Measurements from ENCODE around the gene ZCCHC24. TPM values are rescaled to one million over a fixed set of nuclear protein-coding genes. Genes with fewer than 3 reads are reported as not detected.

ZCCHC24 gene
- total and polyA plus RNA-seq, 8 donors = 3.5 to 13.2 (median 7.3) TPM

DNA sequence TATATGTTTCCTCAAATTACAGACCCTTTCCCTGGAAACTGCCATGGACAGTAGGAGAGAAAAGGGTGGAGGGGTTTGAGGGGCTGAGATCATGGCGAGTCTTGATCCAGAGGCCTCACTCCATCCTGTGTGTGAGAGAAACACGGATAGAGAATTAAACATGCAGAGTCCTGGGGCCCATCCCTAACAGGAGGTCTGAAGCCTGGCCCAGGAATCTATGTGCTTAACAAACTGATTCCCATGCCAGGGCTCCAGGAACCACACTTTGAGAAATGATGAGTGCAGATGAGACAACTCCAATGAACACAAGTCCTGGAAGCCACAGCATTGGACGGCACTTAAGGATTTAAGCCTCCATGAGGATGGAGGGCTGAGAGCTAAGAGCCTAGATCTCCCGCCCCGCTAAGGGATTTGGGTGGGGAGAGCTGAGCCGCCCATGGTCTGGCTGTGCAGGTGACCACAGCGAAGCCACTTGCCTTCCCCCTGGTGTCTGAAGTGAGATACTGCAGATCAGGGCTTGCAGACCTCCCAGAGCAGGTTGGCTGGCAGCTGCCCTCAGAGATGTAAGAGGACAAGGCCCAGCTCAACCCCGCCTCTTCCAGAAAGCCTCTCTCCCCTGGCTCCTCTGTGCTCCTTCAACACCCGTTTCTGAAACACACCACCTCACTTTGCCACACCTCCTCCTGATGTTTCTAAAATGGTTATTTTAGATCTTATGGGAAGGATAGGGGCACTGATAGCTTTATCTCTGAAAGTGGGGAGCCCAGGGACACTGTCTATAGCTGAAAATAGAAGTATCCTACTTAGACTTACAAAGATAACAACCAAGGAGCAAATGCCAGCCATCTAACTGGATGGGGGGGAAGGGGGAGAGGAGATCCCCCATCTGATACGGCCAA is 42.1 kb upstream of the ZCCHC24 start:
- FAIRE-seq (no peak), DNase-seq (peak; percentile 40 to 70 (median 62)), ATAC-seq (peak; percentile 63 to 87 (median 85))
- H3K9me3 ChIP-seq = no peaks in the 10 kb centered on the region
- TF ChIP-seq, protein P1, sequence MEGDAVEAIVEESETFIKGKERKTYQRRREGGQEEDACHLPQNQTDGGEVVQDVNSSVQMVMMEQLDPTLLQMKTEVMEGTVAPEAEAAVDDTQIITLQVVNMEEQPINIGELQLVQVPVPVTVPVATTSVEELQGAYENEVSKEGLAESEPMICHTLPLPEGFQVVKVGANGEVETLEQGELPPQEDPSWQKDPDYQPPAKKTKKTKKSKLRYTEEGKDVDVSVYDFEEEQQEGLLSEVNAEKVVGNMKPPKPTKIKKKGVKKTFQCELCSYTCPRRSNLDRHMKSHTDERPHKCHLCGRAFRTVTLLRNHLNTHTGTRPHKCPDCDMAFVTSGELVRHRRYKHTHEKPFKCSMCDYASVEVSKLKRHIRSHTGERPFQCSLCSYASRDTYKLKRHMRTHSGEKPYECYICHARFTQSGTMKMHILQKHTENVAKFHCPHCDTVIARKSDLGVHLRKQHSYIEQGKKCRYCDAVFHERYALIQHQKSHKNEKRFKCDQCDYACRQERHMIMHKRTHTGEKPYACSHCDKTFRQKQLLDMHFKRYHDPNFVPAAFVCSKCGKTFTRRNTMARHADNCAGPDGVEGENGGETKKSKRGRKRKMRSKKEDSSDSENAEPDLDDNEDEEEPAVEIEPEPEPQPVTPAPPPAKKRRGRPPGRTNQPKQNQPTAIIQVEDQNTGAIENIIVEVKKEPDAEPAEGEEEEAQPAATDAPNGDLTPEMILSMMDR (IDR thresholded peaks at IDR 0.05) = peak; percentile 44 to 72 (median 64)
- peak overlapping the region in 1 of 4 donors; percentile 22 for H3K27ac ChIP-seq
- intact Hi-C loops (cut with DNase I) = loop anchor here in 1 of 3 donors (5.0 kb wide), 1 partner anchor 110 kb away; no protein-coding TSS in a partner anchor
- 38 to 53% methylated on average over 10 of the region's 10 CpGs for WGBS, 2 donors
- no peaks in the 10 kb centered on the region for H3K4me1 ChIP-seq
- H3K4me3 ChIP-seq = no peak overlapping the region
- no peaks in the 10 kb centered on the region for H3K36me3 ChIP-seq
- no peaks in the 10 kb centered on the region for H3K27me3 ChIP-seq

DNA sequence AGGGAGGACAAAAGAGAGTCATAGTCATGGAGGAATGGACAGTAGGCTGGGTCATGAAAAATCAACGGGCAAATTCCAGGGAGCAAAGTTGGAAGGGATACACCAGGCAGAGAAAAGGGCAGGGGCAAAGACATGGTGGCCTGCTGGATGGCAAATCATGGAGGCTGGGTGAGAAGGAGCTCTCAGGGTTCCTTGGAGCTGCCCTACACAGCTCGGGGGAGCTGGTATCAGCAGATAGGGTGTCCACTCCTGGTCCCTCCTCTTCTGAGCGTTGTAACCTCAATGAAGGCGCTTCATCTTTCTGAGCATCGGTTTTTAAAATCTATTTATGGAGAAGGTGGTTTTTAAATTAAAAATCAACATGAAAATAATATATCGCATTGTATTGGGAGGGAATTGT is 39.1 kb upstream of the ZCCHC24 start:
- no peaks in the 10 kb centered on the region for H3K27me3 ChIP-seq
- WGBS, 2 donors = 83 to 87% methylated on average over 6 of the region's 6 CpGs
- ATAC-seq = no peak
- no peak for FAIRE-seq
- H3K4me3 ChIP-seq = no peak overlapping the region
- H3K9me3 ChIP-seq = no peaks in the 10 kb centered on the region
- H3K27ac ChIP-seq = no peak overlapping the region
- TF ChIP-seq, protein P1 (IDR thresholded peaks at IDR 0.05) = no peak
- no peaks in the 10 kb centered on the region for H3K36me3 ChIP-seq
- H3K4me1 ChIP-seq = no peaks in the 10 kb centered on the region
- intact Hi-C loops (cut with DNase I) = loop anchor here in 1 of 3 donors (5.0 kb wide), 1 partner anchor 112 kb away; no protein-coding TSS in a partner anchor
- no peak for DNase-seq

DNA sequence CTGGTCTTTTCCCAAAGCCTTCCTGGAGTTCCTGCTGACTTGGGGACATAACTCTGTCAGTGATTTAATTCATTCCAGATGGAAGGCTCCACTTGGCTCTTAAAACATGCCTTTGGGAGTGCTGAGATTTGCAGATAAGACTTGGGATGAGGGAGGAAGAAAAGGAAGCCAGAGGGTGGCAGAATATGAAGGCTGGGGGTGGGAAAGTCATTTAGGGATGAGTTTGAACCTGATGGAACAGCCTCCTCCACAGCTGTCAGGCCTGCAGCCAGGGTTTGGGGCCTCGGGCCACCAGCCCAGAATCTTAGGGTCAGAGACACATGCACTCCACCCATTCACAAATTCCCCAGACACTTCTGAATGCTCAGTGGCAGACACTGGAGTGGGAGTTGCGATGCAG is 38.5 kb upstream of the ZCCHC24 start:
- no peak overlapping the region for H3K27ac ChIP-seq
- 78 to 88% methylated on average over 2 of the region's 2 CpGs for WGBS, 2 donors
- TF ChIP-seq, protein P1 (IDR thresholded peaks at IDR 0.05) = no peak
- no peak for FAIRE-seq
- peak in 1 of 6 donors; percentile 29 for DNase-seq
- no peaks in the 10 kb centered on the region for H3K27me3 ChIP-seq
- ATAC-seq = peak in 2 of 4 donors; percentile 10 to 26
- no peak overlapping the region for H3K4me3 ChIP-seq
- intact Hi-C loops (cut with DNase I) = loop anchor here in 1 of 3 donors (5.0 kb wide), 1 partner anchor 112 kb away; no protein-coding TSS in a partner anchor
- no peaks in the 10 kb centered on the region for H3K36me3 ChIP-seq
- H3K4me1 ChIP-seq = no peaks in the 10 kb centered on the region
- H3K9me3 ChIP-seq = no peaks in the 10 kb centered on the region

DNA sequence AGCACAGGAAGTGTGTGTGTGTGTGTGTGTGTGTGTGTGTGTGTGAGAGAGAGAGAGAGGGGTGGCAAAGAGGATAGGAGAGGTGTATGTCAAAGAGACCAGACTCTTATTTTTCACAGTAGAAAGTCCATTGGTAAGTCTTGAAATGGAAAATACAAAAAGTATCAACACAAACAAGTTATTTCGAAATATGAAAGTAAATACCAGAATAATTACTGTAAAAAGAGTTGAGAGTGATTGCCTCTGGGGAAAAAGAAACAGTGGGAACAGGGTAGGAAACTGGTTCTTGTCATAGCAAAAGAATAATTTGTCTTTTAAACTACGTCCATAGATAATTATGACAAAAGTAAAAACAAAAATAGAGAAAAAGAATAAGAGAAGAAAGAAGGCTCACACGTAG is 37.9 kb upstream of the ZCCHC24 start:
- Histone ChIP-seq H3K4me3 (no peak overlapping the region), H3K36me3 (no peaks in the 10 kb centered on the region), H3K27me3 (no peaks in the 10 kb centered on the region), H3K9me3 (no peaks in the 10 kb centered on the region), H3K27ac (no peak overlapping the region), H3K4me1 (no peaks in the 10 kb centered on the region)
- ATAC-seq = no peak
- no peak for FAIRE-seq
- DNase-seq = no peak
- TF ChIP-seq, protein P1 (IDR thresholded peaks at IDR 0.05) = no peak
- WGBS, 2 donors = 68 to 73% methylated on average over 3 of the region's 3 CpGs
- intact Hi-C loops (cut with DNase I) = loop anchor here in 1 of 3 donors (5.0 kb wide), 1 partner anchor 111 kb away; no protein-coding TSS in a partner anchor

All from pancreas (tissue), 10 donors.